HFF-Myc (cell line): Measurements from ENCODE around the gene HBQ1.
"Not testable (repeated sequence)": the region's sequence is repeated elsewhere in the genome, so short reads cannot be mapped to it uniquely, and the experiment has no call there.

Source experiments
- DNase-seq: peaks from one replicate; pipeline ENCODE4 v3.0.0-alpha.2; 2011; ENCODE audit warnings: low read depth; ENCODE audit errors: extremely low read depth
- H3K4me3 ChIP-seq: replicated peaks from 2 replicates; pipeline ENCODE4 v1.5.1; 2011; ENCODE audit warnings: low read depth, mild to moderate bottlenecking, control low read depth, low read length
- TF ChIP-seq, protein P1 (sequence below): IDR thresholded peaks from 2 replicates; pipeline ENCODE4 v1.5.1; 2012; ENCODE audit warnings: mild to moderate bottlenecking, low read depth, low read length, control low read depth; ENCODE audit errors: missing control alignments

Gene HBQ1

DNA sequence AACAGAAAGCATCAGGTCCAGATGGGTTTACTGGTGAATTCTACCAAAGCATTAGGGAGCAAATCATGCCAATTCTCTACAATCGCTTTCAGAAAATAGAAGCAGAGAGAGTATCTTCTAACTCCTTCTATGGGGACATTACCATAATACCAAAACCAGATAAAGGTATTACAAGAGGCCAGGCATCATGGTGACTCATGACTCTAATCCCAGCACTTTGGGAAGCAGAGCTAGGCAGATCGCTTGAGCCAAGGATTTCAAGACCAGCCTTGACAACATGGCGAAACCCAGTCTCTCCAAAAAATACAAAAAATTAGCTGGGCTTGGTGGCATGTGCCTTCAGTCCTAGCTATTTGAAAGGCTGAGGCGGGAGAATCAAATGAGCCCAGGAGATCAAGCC lies 23.0 kb downstream of the HBQ1 start:
- TF ChIP-seq, protein P1, sequence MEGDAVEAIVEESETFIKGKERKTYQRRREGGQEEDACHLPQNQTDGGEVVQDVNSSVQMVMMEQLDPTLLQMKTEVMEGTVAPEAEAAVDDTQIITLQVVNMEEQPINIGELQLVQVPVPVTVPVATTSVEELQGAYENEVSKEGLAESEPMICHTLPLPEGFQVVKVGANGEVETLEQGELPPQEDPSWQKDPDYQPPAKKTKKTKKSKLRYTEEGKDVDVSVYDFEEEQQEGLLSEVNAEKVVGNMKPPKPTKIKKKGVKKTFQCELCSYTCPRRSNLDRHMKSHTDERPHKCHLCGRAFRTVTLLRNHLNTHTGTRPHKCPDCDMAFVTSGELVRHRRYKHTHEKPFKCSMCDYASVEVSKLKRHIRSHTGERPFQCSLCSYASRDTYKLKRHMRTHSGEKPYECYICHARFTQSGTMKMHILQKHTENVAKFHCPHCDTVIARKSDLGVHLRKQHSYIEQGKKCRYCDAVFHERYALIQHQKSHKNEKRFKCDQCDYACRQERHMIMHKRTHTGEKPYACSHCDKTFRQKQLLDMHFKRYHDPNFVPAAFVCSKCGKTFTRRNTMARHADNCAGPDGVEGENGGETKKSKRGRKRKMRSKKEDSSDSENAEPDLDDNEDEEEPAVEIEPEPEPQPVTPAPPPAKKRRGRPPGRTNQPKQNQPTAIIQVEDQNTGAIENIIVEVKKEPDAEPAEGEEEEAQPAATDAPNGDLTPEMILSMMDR: no peak
- no peak for DNase-seq

DNA sequence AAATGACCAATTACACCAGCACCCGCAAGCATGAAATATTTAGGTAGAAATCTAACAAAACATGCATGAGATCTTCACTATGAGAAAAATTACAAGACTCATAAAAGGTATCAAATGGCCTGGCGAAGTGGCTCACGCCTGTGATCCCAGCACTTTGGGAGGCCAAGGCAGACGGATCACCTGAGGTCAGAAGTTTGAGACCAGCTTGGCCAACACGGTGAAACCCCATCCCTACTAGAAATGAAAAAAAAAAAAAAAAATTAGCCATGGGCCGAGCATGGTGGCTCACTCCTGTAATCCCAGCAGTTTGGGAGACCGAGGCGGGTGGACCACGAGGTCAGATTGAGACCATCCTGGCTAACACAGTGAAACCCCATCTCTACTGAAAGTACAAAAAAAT lies 23.8 kb downstream of the HBQ1 start:
- DNase-seq, H3K4me3 ChIP-seq: not testable (repeated sequence)

More for the DNA sequence above, 23.0 kb downstream of the HBQ1 start:
- no peak overlapping the region for H3K4me3 ChIP-seq

DNA sequence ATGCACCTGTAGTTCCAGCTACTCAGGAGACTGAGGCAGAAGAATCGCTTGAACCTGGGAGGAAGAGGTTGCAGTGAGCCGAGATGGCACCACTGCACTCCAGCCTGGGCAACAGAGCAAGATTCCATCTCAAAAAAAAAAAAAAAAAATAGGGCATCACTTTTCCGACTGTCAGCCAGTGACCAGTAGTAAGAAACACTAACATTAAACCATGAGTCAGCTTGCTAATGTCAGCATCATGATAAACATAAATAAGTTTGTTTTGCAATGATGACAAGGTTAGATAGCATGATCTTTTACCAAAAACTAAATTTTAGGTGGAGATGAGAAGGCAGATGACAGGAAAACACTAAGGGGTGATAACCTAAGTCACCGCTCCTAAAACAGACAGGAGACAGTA lies 29.1 kb downstream of the HBQ1 start:
- not testable (repeated sequence) for DNase-seq

DNA sequence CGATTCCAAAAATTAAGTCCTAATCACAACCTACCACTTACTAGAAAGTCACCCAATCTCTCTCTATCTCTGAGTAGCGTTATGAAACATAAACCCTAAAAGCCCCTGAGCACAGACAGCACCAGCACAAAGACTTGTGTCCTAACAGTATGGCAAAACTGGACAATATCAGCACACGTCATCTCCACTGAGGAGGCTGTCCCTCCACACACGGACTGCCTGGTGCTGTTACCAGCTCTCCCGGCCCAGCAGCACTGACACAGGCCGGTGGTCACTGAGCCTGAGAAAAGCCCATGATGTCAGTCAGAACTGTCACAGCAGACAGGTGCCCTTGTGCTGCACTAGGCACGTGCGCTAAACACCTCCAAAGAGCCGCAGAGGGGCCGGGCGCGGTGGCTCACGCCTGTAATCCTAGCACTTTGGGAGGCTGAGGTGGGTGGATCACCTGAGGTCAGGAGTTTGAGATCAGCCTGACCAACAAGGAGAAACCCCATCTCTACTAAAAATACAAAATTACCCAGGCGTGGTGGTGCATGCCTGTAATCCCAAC lies 31.4 kb downstream of the HBQ1 start:
- not testable (repeated sequence) for DNase-seq, H3K4me3 ChIP-seq

More for the DNA sequence above, 29.1 kb downstream of the HBQ1 start:
- H3K4me3 ChIP-seq: not testable (repeated sequence)

DNA sequence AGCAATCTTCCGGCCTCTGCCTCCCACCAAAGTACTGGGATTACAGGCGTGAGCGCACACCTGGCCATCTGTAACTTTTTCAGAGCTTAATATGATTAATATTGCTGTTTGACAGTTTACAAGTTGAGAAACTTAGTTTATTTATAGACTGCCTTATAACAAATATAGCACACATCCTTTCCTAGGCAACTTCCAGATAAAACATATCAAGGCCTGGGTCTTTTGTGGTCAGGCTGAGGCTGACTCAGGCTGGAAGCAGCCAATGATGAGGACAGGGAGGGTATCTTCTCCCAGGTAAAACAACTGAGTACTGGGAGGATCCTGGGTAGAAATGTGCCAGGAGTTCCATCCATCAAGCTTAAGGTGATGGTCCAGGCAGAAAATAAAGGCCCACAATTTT lies 32.7 kb downstream of the HBQ1 start:
- TF ChIP-seq, protein P1: no peak
- H3K4me3 ChIP-seq: no peak overlapping the region
- DNase-seq: no peak

DNA sequence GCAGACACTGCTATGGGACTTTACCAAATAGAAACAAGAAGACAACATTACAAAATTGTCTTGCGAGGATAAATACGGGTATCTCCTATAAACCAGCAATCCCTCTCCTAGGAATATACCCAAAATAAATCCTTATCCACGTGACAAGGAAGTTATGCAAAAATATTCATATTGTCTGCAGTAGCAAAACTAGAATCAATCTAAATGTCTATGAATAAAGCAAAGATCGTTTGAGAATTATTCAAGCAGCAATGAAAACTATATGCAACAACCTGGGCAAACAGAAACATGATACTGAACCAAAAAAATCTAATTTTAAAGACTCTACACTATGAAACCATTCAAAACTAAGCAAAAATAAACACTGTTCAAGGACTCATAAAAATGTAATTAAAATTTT lies 39.8 kb downstream of the HBQ1 start:
- TF ChIP-seq, protein P1: no peak
- no peak for DNase-seq
- no peak overlapping the region for H3K4me3 ChIP-seq

DNA sequence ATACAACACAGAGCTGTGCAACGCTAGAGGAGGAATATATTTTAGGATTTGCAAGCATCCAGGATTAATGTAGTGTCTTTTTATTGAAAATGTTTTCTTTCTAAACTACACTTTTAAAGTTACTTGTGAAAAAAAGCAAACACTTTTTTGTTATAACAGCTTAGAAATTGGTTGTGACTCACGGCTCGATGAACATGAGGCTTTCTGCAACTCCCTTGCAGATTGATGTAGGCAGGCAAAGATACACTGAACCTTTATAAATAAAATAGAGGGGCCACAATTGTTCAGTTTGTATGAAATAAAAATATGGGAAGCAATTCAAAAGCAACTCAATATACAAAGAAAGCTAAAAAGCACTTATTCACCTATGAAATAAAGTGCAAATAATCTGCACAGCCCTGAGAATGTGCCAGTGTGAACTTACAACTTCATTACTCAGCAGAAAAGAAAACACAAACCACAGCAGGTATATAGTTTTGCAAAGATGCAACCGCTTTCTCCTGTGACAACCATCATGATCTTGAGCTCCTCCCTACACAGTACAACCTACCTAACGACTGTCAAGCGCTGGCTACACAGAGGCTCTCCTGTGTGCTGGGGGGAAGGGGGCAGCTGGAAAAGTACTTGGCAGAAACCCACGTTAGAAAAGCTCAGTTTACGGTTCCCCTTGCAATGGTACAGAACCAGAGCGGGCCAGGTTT lies 48.0 kb downstream of the HBQ1 start:
- peak overlapping the region; percentile 98 for H3K4me3 ChIP-seq
- TF ChIP-seq, protein P1: no peak
- no peak for DNase-seq

DNA sequence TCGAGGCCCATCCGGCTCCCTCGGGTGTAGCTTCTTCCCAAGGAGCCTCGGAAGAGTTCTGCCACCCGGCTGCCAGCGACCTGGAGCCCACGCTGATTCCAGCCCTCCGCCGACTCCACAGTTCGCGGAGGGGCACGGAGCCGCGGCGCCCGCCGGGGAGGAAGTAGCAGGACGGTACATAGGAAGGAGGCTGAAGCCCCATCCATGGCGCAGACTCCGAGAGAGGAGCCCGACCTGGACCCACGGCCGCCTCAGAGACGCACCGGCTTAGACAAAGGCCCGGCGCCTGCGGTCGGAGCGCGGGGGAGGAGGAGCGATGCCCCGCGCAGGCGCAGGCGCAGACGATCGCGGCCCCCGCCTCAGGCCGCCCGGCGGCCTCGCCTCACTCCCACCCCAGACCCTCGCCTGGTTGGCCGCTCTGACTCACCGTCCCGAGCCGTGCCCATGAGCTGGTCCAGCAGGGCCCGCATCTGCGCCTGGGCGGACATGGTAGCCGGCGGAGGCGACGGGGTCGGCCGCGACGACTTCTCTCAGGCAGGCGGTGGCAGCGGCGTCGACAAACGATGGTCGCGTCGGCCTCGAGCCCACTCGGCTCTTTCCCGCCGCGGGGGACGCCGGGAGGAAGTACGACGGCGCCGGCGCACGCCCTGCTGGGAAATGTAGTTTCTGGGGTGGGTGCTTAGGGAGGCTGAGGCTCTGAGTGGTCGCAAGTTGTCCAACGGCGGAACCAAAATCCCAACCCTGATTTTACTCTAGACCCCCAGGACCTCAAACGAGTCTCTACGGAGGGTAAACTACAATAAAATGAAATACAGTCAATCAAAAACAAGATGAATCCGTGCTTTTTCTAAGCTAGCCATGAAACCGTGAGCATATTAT lies 48.8 kb downstream of the HBQ1 start, which contains the start of gene LUC7L:
LUC7L (minus strand) TSS at position 598 of the 879 bp plus-strand sequence; CDS start at position 488, 110 bp downstream.
- TF ChIP-seq, protein P1: no peak
- DNase-seq: peak; percentile 40
- H3K4me3 ChIP-seq: peak within 1 kb of the TSS; percentile 98
